Endothelial cell of coronary artery (primary cell): ENCODE measurements around the gene RNF103. TPM values are rescaled to one million over a fixed set of nuclear protein-coding genes. Genes with fewer than 3 reads are reported as not detected.

Experiments used
- total RNA-seq: library from RNA; depleted of rRNA; stranded (reverse); fragments of >200 nt; gene quantifications from 2 replicates; pipeline ENCODE4 v1.2.3, GENCODE V29; 2014

Gene RNF103, protein sequence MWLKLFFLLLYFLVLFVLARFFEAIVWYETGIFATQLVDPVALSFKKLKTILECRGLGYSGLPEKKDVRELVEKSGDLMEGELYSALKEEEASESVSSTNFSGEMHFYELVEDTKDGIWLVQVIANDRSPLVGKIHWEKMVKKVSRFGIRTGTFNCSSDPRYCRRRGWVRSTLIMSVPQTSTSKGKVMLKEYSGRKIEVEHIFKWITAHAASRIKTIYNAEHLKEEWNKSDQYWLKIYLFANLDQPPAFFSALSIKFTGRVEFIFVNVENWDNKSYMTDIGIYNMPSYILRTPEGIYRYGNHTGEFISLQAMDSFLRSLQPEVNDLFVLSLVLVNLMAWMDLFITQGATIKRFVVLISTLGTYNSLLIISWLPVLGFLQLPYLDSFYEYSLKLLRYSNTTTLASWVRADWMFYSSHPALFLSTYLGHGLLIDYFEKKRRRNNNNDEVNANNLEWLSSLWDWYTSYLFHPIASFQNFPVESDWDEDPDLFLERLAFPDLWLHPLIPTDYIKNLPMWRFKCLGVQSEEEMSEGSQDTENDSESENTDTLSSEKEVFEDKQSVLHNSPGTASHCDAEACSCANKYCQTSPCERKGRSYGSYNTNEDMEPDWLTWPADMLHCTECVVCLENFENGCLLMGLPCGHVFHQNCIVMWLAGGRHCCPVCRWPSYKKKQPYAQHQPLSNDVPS
- 13.0 and 17.0 TPM in 2 replicates for total RNA-seq

DNA sequence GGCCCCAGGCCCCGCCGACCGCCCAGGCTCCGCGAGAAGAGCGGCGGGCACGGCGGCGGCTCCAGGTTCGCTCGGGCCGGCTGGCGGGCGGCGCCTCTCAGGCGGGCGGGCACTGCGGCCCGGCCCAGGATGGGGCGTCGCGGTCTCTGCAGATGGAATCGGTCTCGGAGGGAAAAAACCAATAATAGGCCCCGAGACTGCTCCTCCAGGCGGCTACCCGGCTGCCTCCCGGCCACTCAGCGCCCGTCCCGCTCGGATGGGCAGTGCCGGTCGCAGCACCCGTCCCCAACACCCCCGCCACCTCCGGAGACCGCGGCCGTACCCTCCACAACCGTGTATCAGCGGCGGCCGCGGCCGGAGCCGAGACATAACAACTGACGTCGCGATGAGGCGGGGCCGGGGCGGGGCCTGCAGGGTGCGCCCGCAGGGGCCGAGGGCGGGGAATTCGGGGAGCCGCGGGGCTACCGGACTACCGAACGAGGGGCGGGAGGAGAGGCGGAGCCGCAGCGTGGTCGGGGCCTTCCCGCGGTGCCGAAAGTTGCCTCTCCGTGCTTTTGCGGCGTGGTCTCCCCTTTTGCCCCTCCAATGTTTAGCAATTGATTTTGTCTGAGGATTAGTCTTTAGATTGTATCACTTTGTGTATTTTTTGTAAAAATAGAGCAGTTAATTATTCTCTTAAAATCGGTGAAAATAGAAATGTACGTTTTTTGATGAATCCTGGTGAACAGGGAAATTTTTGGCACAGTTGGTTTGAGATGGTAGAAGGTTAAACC, at the start of gene RNF103:
TSS of gene RNF103 (minus strand) at position 372 of the 773 bp plus-strand sequence. CDS start 979 bp downstream, outside the sequence.

DNA sequence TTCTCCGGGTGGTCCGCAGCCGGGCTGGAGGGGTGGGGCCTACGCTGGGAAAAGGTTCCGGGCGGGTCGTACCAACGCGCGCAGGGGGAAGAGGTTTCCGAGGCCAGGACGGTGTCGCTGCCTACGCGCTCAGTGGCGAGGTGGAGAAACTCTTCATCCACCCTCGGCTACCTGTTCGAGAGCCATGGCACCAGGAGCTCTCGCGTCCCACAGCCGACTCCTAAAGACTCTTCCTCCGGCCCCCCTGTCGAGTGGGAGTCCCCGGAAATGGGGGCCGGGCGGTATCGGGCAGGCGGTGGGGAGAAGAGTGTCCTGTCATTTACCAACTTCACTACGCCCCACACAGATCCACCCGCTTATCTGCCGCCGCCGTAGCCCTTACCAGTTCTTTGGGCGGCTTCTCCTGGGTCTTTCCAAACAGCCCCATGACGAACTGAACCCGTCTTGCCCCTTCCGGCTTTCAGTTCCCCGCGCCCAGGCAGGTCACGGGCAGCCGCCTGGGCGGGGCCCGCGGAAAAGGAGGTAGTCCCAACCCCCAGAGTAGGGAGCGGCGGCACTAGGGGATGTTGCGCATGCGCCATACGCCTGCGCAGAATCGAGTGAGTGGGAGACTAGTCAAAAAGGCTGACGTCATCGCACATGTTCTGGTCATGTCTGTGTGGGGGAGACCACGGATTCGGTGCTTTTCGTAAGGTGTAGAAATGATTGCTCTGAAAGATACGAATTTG, 60.6 kb downstream of the RNF103 start, which contains the start of gene CHMP3:
TSS of gene CHMP3 (minus strand) at position 522 of the 728 bp plus-strand sequence. CDS start at position 427, 95 bp downstream.

Other genes with a start within 250 kb of the RNF103 start
- gene KDM3A, start 182.5 kb downstream of the RNF103 start, total RNA-seq: 23.1 and 46.5 TPM in 2 replicates
- gene CHMP3, start 60.4 kb downstream of the RNF103 start, total RNA-seq: 65.7 and 81.7 TPM in 2 replicates
- 38.9 and 40.8 TPM in 2 replicates for gene RMND5A, start 96.4 kb upstream of the RNF103 start, total RNA-seq
- not detected in 2 replicates for gene CD8A, start 167.0 kb upstream of the RNF103 start, total RNA-seq
- not detected in 2 replicates for gene CD8B, start 238.0 kb upstream of the RNF103 start, total RNA-seq